SJCRH30 (cell line): ENCODE results near the gene NUDT4. TPM values are rescaled to one million over a fixed set of nuclear protein-coding genes. Genes with fewer than 3 reads are reported as not detected.
A peak's percentile ranks its signal among the peaks of the same experiment; 100 is the strongest.

Source experiments
- DNase-seq, 2 experiments: peaks; one replicate each; pipeline ENCODE4 v3.0.0-alpha.2; 2015 to 2020
- H3K27ac ChIP-seq: fragments of 250-450 bp; sonication (Bioruptor Pico); 2 replicates; pipeline ENCODE4 v1.5.1; 2020; ENCODE audit warnings: mild to moderate bottlenecking, moderate library complexity
- H3K27me3 ChIP-seq: fragments of 250-450 bp; sonication (Bioruptor Pico); 2 replicates; pipeline ENCODE4 v1.5.1; 2020; ENCODE audit warnings: mild to moderate bottlenecking, moderate library complexity
- H3K36me3 ChIP-seq: fragments of 250-450 bp; sonication (Bioruptor Pico); 2 replicates; pipeline ENCODE4 v1.5.1; 2020; ENCODE audit warnings: mild to moderate bottlenecking, moderate library complexity
- H3K4me1 ChIP-seq: fragments of 250-450 bp; sonication (Bioruptor Pico); 2 replicates; pipeline ENCODE4 v1.5.1; 2020; ENCODE audit warnings: mild to moderate bottlenecking, moderate library complexity
- H3K4me3 ChIP-seq: fragments of 250-450 bp; sonication (Bioruptor Pico); 2 replicates; pipeline ENCODE4 v1.5.1; 2020; ENCODE audit warnings: mild to moderate bottlenecking, moderate library complexity
- H3K9me3 ChIP-seq: fragments of 250-450 bp; sonication (Bioruptor Pico); replicated peaks from 2 replicates; pipeline ENCODE4 v1.5.1; 2020; ENCODE audit warnings: mild to moderate bottlenecking, moderate library complexity
- total RNA-seq: library from RNA; depleted of rRNA; stranded (reverse); fragments of >200 nt; shearing (Covaris generic); gene quantifications from 2 replicates; pipeline ENCODE4 v1.2.3, GENCODE V29; 2014; rRNA removed

The NUDT4 gene
- 36.7 and 38.8 TPM in 2 replicates for total RNA-seq

- peaks cover 5% of the 10 kb centered on the region for H3K4me1 ChIP-seq
- H3K9me3 ChIP-seq, result no peaks in the 10 kb centered on the region
- peak within 1 kb of the TSS; percentile 83 for H3K4me3 ChIP-seq
- H3K27me3 ChIP-seq, result no peaks in the 10 kb centered on the region
- H3K27ac ChIP-seq, result peak within 1 kb of the TSS; percentile 75
- no peaks in the 10 kb centered on the region for H3K36me3 ChIP-seq
- DNase-seq, result peak; percentile 94 to 96
Observed at GRCh38 chr12:93377252-93378195, at the start of gene NUDT4. Gene NUDT4 (plus strand): TSS chr12:93377925. CDS start chr12:93378323, 398 bp downstream.

GRCh38 chr12:93333054-93333453 lies 44.7 kb upstream of the NUDT4 start:
- H3K27me3 ChIP-seq, result no peaks in the 10 kb centered on the region
- DNase-seq, result no peak
- no peaks in the 10 kb centered on the region for H3K36me3 ChIP-seq
- H3K4me3 ChIP-seq, result no peak overlapping the region
- H3K4me1 ChIP-seq, result peaks cover 5% of the 10 kb centered on the region
- no peaks in the 10 kb centered on the region for H3K9me3 ChIP-seq
- no peak overlapping the region for H3K27ac ChIP-seq

DNA sequence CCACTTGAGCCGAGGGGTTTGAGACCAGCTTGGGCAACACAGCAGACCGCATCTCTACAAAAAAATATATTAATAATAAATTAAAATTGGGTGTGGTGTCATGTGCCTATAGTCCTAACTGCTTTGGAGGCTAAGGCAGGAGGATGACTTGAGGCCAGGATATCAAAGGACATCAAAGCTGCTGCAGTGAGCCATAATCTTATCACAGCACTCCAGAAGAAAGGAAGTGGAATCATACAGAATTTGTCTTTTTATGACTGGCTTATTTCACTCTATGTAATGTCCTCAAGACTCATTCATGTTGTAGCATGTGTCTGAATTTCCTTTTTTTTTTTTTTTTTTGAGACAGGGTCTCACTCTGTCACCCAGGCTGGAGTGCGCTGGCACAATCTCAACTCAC lies 43.9 kb upstream of the NUDT4 start:
- DNase-seq, result no peak
- Histone ChIP-seq H3K27me3 (no peaks in the 10 kb centered on the region), H3K9me3 (no peaks in the 10 kb centered on the region), H3K27ac (no peak overlapping the region), H3K4me1 (peaks cover 5% of the 10 kb centered on the region), H3K36me3 (no peaks in the 10 kb centered on the region), H3K4me3 (no peak overlapping the region)

DNA sequence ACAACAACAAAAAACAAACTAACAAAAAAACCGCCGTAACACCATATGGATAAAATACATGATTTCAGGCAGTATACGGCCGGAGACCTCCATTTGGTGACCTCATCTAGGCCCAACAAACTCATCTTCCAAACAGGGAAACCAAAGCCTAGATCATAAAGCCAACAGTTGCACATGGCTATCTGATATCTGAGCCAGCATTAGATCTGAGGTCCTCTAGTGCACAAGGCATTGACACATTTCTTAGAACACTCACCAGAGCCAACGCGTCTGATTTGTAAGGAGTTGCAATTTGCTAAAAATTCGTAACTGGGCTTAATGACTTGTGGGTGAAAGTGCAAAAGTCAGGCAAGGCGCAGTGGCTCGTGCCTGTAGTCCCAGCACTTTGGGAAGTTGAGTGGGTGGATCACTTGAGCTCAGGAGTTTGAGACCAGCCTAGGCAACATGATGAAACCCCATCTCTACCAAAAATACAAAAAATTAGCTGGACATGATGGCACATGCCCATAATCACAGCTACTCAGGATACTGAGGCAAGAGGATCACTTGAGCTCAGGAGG lies 42.0 kb upstream of the NUDT4 start:
- no peak for DNase-seq
- H3K36me3 ChIP-seq, result no peaks in the 10 kb centered on the region
- H3K4me3 ChIP-seq, result no peak overlapping the region
- no peaks in the 10 kb centered on the region for H3K9me3 ChIP-seq
- peaks cover 5% of the 10 kb centered on the region for H3K4me1 ChIP-seq
- H3K27ac ChIP-seq, result peak overlapping the region; percentile 9; the same call in 1 of the 2 replicates
- no peaks in the 10 kb centered on the region for H3K27me3 ChIP-seq

GRCh38 chr12:93336291-93336741 lies 41.4 kb upstream of the NUDT4 start:
- peak overlapping the region; percentile 9; the same call in 1 of the 2 replicates for H3K27ac ChIP-seq
- H3K4me3 ChIP-seq, result no peak overlapping the region
- H3K27me3 ChIP-seq, result no peaks in the 10 kb centered on the region
- no peaks in the 10 kb centered on the region for H3K9me3 ChIP-seq
- peak; percentile 37 to 60 for DNase-seq
- no peaks in the 10 kb centered on the region for H3K36me3 ChIP-seq
- H3K4me1 ChIP-seq, result peaks cover 5% of the 10 kb centered on the region

DNA sequence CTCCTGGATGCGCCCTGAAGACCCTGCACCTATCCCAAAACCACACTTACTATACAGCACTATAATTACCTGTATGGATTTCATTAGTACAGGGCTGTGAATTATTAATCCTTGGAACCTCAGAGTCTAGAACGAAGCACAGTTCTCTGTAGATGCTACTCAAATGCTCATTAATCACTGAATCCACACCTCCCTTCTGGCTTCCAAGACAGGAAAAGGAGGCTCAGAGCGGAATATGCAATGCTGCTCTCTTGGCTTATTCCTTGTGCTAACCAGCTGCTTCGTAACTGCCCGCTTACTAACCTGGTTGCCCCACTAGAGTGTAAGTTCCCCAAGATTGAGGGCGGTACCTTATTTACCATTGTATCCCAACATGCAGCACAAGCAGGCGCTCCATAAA lies 39.1 kb upstream of the NUDT4 start:
- peaks cover 5% of the 10 kb centered on the region for H3K4me1 ChIP-seq
- no peaks in the 10 kb centered on the region for H3K36me3 ChIP-seq
- no peak for DNase-seq
- no peak overlapping the region for H3K27ac ChIP-seq
- no peaks in the 10 kb centered on the region for H3K9me3 ChIP-seq
- no peak overlapping the region for H3K4me3 ChIP-seq
- H3K27me3 ChIP-seq, result no peaks in the 10 kb centered on the region

- DNase-seq, result no peak
- peaks cover 5% of the 10 kb centered on the region for H3K4me1 ChIP-seq
- no peak overlapping the region for H3K4me3 ChIP-seq
- H3K27me3 ChIP-seq, result no peaks in the 10 kb centered on the region
- H3K9me3 ChIP-seq, result no peaks in the 10 kb centered on the region
- no peaks in the 10 kb centered on the region for H3K36me3 ChIP-seq
- H3K27ac ChIP-seq, result no peak overlapping the region
Observed at GRCh38 chr12:93339695-93340094, 38.0 kb upstream of the NUDT4 start.

GRCh38 chr12:93341409-93342049 lies 36.2 kb upstream of the NUDT4 start:
- Histone ChIP-seq H3K27me3 (no peaks in the 10 kb centered on the region), H3K4me3 (no peak overlapping the region), H3K36me3 (no peaks in the 10 kb centered on the region), H3K9me3 (no peaks in the 10 kb centered on the region), H3K4me1 (peaks cover 3% of the 10 kb centered on the region), H3K27ac (no peak overlapping the region)
- no peak for DNase-seq

DNA sequence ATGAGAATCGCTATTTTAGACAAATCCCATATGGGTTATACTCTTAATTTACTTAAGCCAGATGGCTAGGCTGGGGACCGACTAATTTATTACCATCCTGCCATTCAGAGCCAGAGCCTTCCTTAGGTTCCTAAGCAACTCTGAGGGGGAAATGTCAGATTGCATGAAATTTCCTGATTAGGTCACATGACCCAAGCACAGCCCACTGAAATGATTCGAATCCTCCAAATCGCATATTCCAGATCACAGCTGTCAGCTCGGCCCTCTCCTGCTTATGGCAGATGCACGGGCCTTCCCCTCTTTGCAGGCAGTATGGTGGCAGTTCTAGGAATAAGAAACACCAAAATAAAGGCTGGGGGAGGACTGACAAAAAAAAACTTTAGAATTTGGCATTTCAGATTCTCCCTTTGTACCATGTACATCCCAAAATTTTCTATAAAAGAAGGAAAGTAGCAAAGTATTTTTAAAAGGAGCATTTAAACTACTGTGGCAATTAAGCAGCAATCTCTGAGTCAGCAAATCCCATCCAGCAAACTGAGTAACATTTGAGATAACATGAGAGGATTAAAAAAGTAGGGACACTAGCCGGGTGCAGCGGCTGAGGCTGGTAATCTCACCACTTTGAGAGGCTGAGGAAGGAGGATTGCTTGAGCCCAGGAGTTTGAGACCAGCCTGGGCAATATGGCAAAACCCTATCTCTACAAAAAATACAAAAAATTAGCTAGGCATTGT lies 30.5 kb upstream of the NUDT4 start:
- Histone ChIP-seq H3K36me3 (no peaks in the 10 kb centered on the region), H3K27ac (no peak overlapping the region), H3K4me1 (no peaks in the 10 kb centered on the region), H3K9me3 (no peaks in the 10 kb centered on the region), H3K4me3 (no peak overlapping the region), H3K27me3 (no peaks in the 10 kb centered on the region)
- no peak for DNase-seq

GRCh38 chr12:93348575-93349435 lies 28.9 kb upstream of the NUDT4 start:
- no peaks in the 10 kb centered on the region for H3K27me3 ChIP-seq
- no peaks in the 10 kb centered on the region for H3K36me3 ChIP-seq
- H3K4me1 ChIP-seq, result no peaks in the 10 kb centered on the region
- no peak overlapping the region for H3K4me3 ChIP-seq
- H3K9me3 ChIP-seq, result no peaks in the 10 kb centered on the region
- no peak overlapping the region for H3K27ac ChIP-seq
- DNase-seq, result no peak

DNA sequence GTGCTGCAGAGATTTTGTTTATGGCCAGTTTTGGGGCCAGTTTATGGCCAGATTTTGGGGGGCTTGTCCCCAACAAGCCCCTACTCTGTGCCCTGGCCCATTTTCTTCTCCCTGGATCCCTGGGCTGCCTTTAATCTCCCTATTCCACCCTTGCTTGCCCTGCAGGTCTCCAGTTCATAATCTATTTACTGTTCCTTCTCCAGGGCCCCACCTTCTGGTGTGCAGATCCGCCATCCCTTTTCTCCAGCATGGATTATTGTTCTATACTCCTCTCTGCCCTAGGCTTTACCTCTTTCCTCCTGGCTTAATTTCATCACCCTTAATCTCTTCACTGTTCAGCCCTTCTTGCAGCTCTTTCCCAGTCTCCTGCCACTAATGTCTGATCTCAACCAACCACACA lies 26.0 kb upstream of the NUDT4 start:
- no peaks in the 10 kb centered on the region for H3K9me3 ChIP-seq

GRCh38 chr12:93352321-93352720 lies 25.4 kb upstream of the NUDT4 start:
- DNase-seq, result no peak
- Histone ChIP-seq H3K4me3 (no peak overlapping the region), H3K27ac (no peak overlapping the region), H3K4me1 (no peaks in the 10 kb centered on the region), H3K9me3 (no peaks in the 10 kb centered on the region), H3K36me3 (no peaks in the 10 kb centered on the region), H3K27me3 (no peaks in the 10 kb centered on the region)

More for the DNA sequence above, 26.0 kb upstream of the NUDT4 start:
- Histone ChIP-seq H3K4me1 (no peaks in the 10 kb centered on the region), H3K4me3 (no peak overlapping the region), H3K36me3 (no peaks in the 10 kb centered on the region), H3K27ac (no peak overlapping the region), H3K27me3 (no peaks in the 10 kb centered on the region)
- DNase-seq, result no peak

DNA sequence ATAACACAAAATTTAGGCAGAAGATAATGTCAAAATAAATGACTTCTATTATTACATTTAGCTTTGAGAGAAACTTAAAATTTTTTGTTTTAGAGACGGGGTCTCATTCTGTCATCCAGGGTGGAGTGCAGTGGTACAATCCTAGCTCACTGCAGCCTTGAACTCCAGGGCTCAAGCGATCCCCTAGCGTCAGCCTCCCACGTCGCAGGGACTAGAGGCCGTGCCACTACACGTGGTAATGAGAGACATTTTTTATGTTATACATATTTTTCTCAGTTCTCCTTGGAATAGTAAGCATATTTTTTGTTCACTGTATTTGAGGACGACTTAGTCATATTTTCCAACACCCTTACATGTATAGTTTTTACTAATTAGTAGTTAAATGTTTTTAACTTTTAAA lies 21.5 kb upstream of the NUDT4 start:
- Histone ChIP-seq H3K9me3 (no peaks in the 10 kb centered on the region), H3K36me3 (no peaks in the 10 kb centered on the region), H3K27ac (no peak overlapping the region), H3K27me3 (no peaks in the 10 kb centered on the region), H3K4me1 (no peaks in the 10 kb centered on the region), H3K4me3 (no peak overlapping the region)
- no peak for DNase-seq

- no peak overlapping the region for H3K27ac ChIP-seq
- H3K4me3 ChIP-seq, result no peak overlapping the region
- no peaks in the 10 kb centered on the region for H3K9me3 ChIP-seq
- H3K4me1 ChIP-seq, result no peaks in the 10 kb centered on the region
- H3K36me3 ChIP-seq, result no peaks in the 10 kb centered on the region
- no peaks in the 10 kb centered on the region for H3K27me3 ChIP-seq
- no peak for DNase-seq
Observed at GRCh38 chr12:93358058-93358457, 19.7 kb upstream of the NUDT4 start.
